MCF 10A (cell line): ENCODE results near the gene IKBKE. TPM values are rescaled to one million over a fixed set of nuclear protein-coding genes. Genes with fewer than 3 reads are reported as not detected.
A peak's percentile ranks its signal among the peaks of the same experiment; 100 is the strongest.

ENCODE experiments used
- BruUV-seq: library from RNA; stranded (reverse); fragments of 400-500 nt; replicated peaks from 2 replicates; lab custom pipeline; 2021; lab: Mats Ljungman, UMichigan
- CTCF ChIA-PET: fragments of 300-600 bp; sonication (Branson Sonifier 250); formaldehyde crosslinking; extraction: SDS; loops from one replicate; lab custom pipeline; 2021; ENCODE audit warnings: antibody characterized with exemption, inconsistent platforms; lab: Yijun Ruan, JAX
- POLR2A ChIA-PET: fragments of 300-600, 350-650 bp; sonication (Branson Sonifier 250); formaldehyde crosslinking; extraction: SDS; loops from one replicate; lab custom pipeline; 2020; ENCODE audit warnings: antibody characterized with exemption, inconsistent platforms; lab: Yijun Ruan, JAX
- DNase-seq: peaks from one replicate; pipeline ENCODE4 v3.0.0-alpha.2; 2018; ENCODE audit not compliant: unreplicated experiment
- H3K27ac Mint-ChIP-seq: one replicate; pipeline ENCODE4 v1.8.0; 2022; ENCODE audit warnings: mild to moderate bottlenecking, low read depth, mixed read lengths; ENCODE audit not compliant: unreplicated experiment
- H3K27me3 Mint-ChIP-seq: one replicate; pipeline ENCODE4 v1.8.0; 2022; ENCODE audit warnings: mixed read lengths; ENCODE audit not compliant: insufficient read depth, unreplicated experiment
- H3K36me3 Mint-ChIP-seq: one replicate; pipeline ENCODE4 v1.8.0; 2022; ENCODE audit warnings: mild to moderate bottlenecking, moderate library complexity, mixed read lengths; ENCODE audit not compliant: insufficient read depth, unreplicated experiment
- H3K4me1 Mint-ChIP-seq: one replicate; pipeline ENCODE4 v1.8.0; 2022; ENCODE audit warnings: mixed read lengths; ENCODE audit not compliant: insufficient read depth, unreplicated experiment
- H3K4me3 Mint-ChIP-seq: one replicate; pipeline ENCODE4 v1.8.0; 2022; ENCODE audit warnings: mild to moderate bottlenecking, moderate library complexity, mixed read lengths; ENCODE audit not compliant: unreplicated experiment
- H3K9me3 Mint-ChIP-seq: one replicate; pipeline ENCODE4 v1.8.0; 2022; ENCODE audit warnings: mixed read lengths; ENCODE audit not compliant: unreplicated experiment
- CTCF ChIP-seq: fragments of 200-600 bp; IDR thresholded peaks from one replicate; pipeline ENCODE4 v1.8.0; 2022; ENCODE audit warnings: antibody characterized with exemption, mild to moderate bottlenecking; ENCODE audit not compliant: unreplicated experiment
- intact Hi-C: fragments of 100-400 bp; cut with micrococcal nuclease; formaldehyde crosslinking; loops from 2 replicates; pipeline ENCODE4 v1.14.1; 2022
- total RNA-seq: library from RNA; stranded (reverse); gene quantifications from 2 replicates; pipeline ENCODE4 v1.2.3, GENCODE V29; 2022

IKBKE gene
- total RNA-seq, 1 experiment from 2014 or later = 12.1 TPM

- no TSS peak for BruUV-seq
- no peak for TF ChIP-seq CTCF
- no peaks in the 10 kb centered on the region for H3K27me3 Mint-ChIP-seq
- no peaks in the 10 kb centered on the region for H3K4me1 Mint-ChIP-seq
- H3K4me3 Mint-ChIP-seq = no peak overlapping the region
- intact Hi-C loops = no loop called here
- no peak overlapping the region for H3K27ac Mint-ChIP-seq
- POLR2A ChIA-PET = no interaction called here
- H3K9me3 Mint-ChIP-seq = no peaks in the 10 kb centered on the region
- H3K36me3 Mint-ChIP-seq = peaks cover 76% of the 10 kb centered on the region
- no peak for DNase-seq
- CTCF ChIA-PET = interaction anchor here (1.7 kb wide), 1 partner anchor 23 kb away, joined by 5 read pairs; no protein-coding TSS in a partner anchor
Observed at GRCh38 chr1:206438554-206438953, 31.7 kb upstream of the IKBKE start.

GRCh38 chr1:206439205-206439604 is 31.1 kb upstream of the IKBKE start:
- TF ChIP-seq CTCF = no peak
- ChIA-PET POLR2A (no interaction called here), CTCF (interaction anchor here (1.7 kb wide), 1 partner anchor 22 kb away, joined by 5 read pairs; no protein-coding TSS in a partner anchor)
- peaks cover 76% of the 10 kb centered on the region for H3K36me3 Mint-ChIP-seq
- no peak for DNase-seq
- no TSS peak for BruUV-seq
- H3K4me1 Mint-ChIP-seq = no peaks in the 10 kb centered on the region
- intact Hi-C loops = no loop called here
- no peaks in the 10 kb centered on the region for H3K9me3 Mint-ChIP-seq
- no peaks in the 10 kb centered on the region for H3K27me3 Mint-ChIP-seq
- no peak overlapping the region for H3K27ac Mint-ChIP-seq
- H3K4me3 Mint-ChIP-seq = no peak overlapping the region

- intact Hi-C loops = no loop called here
- POLR2A ChIA-PET = interaction anchor here (0.6 to 1.3 kb wide), 5 partner anchors 11 to 1138 kb away, joined by 3 to 5 read pairs (median 4); partner anchors contain the start of gene IKBKE
- Mint-ChIP-seq H3K27ac (no peak overlapping the region), H3K27me3 (no peaks in the 10 kb centered on the region), H3K4me1 (no peaks in the 10 kb centered on the region), H3K4me3 (no peak overlapping the region), H3K36me3 (peaks cover 78% of the 10 kb centered on the region), H3K9me3 (no peaks in the 10 kb centered on the region)
- CTCF ChIA-PET = interaction anchor here (0.6 to 1.0 kb wide), 6 partner anchors 10 to 468 kb away, joined by 3 to 5 read pairs (median 4); no protein-coding TSS in a partner anchor
- no peak for TF ChIP-seq CTCF
- no peak for DNase-seq
- no TSS peak for BruUV-seq
Observed at GRCh38 chr1:206441336-206441967, 28.8 kb upstream of the IKBKE start.

GRCh38 chr1:206442101-206442500 is 28.2 kb upstream of the IKBKE start:
- Mint-ChIP-seq H3K27me3 (no peaks in the 10 kb centered on the region), H3K4me3 (no peak overlapping the region), H3K4me1 (peaks cover 2% of the 10 kb centered on the region), H3K9me3 (no peaks in the 10 kb centered on the region), H3K27ac (no peak overlapping the region), H3K36me3 (peaks cover 79% of the 10 kb centered on the region)
- intact Hi-C loops = no loop called here
- BruUV-seq = no TSS peak
- ChIA-PET CTCF (interaction anchor here (0.5 to 3.5 kb wide), 6 partner anchors 11 to 37 kb away, joined by 3 to 14 read pairs (median 4); no protein-coding TSS in a partner anchor), POLR2A (interaction anchor here (0.6 to 1.3 kb wide), 4 partner anchors 15 to 1137 kb away, joined by 3 to 5 read pairs (median 4); partner anchors contain the start of gene IKBKE)
- DNase-seq = peak; percentile 63
- TF ChIP-seq CTCF = no peak
